Pancreas (tissue), 10 donors: ENCODE measurements around the gene SLC6A4. TPM values are rescaled to one million over a fixed set of nuclear protein-coding genes. Genes with fewer than 3 reads are reported as not detected.

Experiments
- ATAC-seq, 4 donors: fragments of 200-7000 bp; cut with Tn5 transposase; one replicate each; pipeline versions ENCODE4 v1.8.0 to v1.9.1; 2020; ENCODE audit warnings: mild to moderate bottlenecking in 4 of 4, moderate library complexity in 4 of 4
- DNase-seq, 6 donors: peaks; one replicate each; pipeline ENCODE4 v3.0.0-alpha.2; 2020
- FAIRE-seq: peaks from 2 replicates; lab custom pipeline; 2012; peaks lifted over from hg19 to GRCh38; lab: Jason Lieb, UNC
- H3K27ac ChIP-seq, 4 donors: fragments of 200-600 bp; sonication (generic); 1 replicate in 3 of 4; 2 replicates in 1 of 4; pipeline versions ENCODE4 v1.5.0 to v1.8.0; 2020
- H3K27me3 ChIP-seq, 4 donors: fragments of 200-600 bp; one replicate each; pipeline ENCODE4 v1.8.0; 2021
- H3K36me3 ChIP-seq, 3 donors: fragments of 200-600 bp; sonication (generic) in 1 of 3; one replicate each; pipeline versions ENCODE4 v1.5.0 to v1.8.0; 2020 to 2021
- H3K4me1 ChIP-seq, 3 donors: fragments of 200-600 bp; one replicate each; pipeline ENCODE4 v1.8.0; 2021
- H3K4me3 ChIP-seq, 4 donors: fragments of 200-600 bp; sonication (generic) in 2 of 4; one replicate each; pipeline versions ENCODE4 v1.5.0 to v1.8.0; 2020 to 2021
- H3K9me3 ChIP-seq, 4 donors: fragments of 200-600 bp; one replicate each; pipeline ENCODE4 v1.8.0; 2021
- CTCF ChIP-seq, 4 donors: fragments of 200-600 bp; sonication (generic) in 3 of 4; IDR thresholded peaks; one replicate each; pipeline versions ENCODE4 v1.5.0 to v1.8.0; 2021; ENCODE audit warnings: antibody characterized with exemption in 4 of 4
- WGBS, 2 donors: extraction: QIAGEN DNeasy Blood & Tissue Kit; methylation state at CpG; one replicate each; pipeline ENCODE4 v1.1.7; 2013; 5-methylcytosine and 5-hydroxymethylcytosine counted together
- intact Hi-C, 3 donors: fragments of 100-400 bp; cut with DNase I; formaldehyde crosslinking; loops; one replicate each; pipeline versions ENCODE4 v1.11.1 to v1.14.2; 2022
- polyA plus RNA-seq, 2 donors: library from polyadenylated mRNA; stranded (reverse); fragments of 200-250 nt; gene quantifications; one replicate each; pipeline ENCODE4 v1.2.3, GENCODE V29; 2013
- total RNA-seq, 6 donors: library from RNA; stranded (reverse); fragmentation: NEBNext Ultra II Directional in 4 of 6; extraction: Animal tissue kit (Norgen Biotek cat#: 25700) in 4 of 6; gene quantifications; one replicate each; pipeline versions ENCODE4 v1.2.1 to v1.2.4, GENCODE V29; 2021 to 2023
- donor health status: healthy with polysubstance abuse.
- donor health status: DM: no; HTN: no; CAD: no; lungs with moderate emphysema.
- donor health status: DM: no; HTN: no; CAD: no.
- donor health status: control.
- donor health status: control.
- donor health status: Bipolar disorder and iron deficiency.
- donor health status: DM: yes; HTN: yes; CAD: no.
- donor health status: DM: no; HTN: no; CAD: no.
- donor health status: DM: no; HTN: no; CAD: no.
- donor health status: DM: yes; HTN: yes; CAD: no.

SLC6A4 gene
- total and polyA plus RNA-seq, 8 donors = 0.42 to 3.1 (median 0.87) TPM

- no peak for ATAC-seq
- no peak overlapping the region for H3K4me3 ChIP-seq
- no peaks in the 10 kb centered on the region for H3K9me3 ChIP-seq
- no peak for DNase-seq
- H3K27me3 ChIP-seq = no peaks in the 10 kb centered on the region
- no peaks in the 10 kb centered on the region for H3K36me3 ChIP-seq
- no peak for FAIRE-seq
- WGBS, 2 donors = 82 to 89% methylated on average over 4 of the region's 4 CpGs
- no peak overlapping the region for H3K27ac ChIP-seq
- intact Hi-C loops = no loop called here
- H3K4me1 ChIP-seq = no peaks in the 10 kb centered on the region
- TF ChIP-seq CTCF (IDR thresholded peaks at IDR 0.05) = no peak
These were observed 13.2 kb downstream of the SLC6A4 start for GRCh38 chr17:30222251-30222650.

GRCh38 chr17:30221346-30221745 is 14.2 kb downstream of the SLC6A4 start:
- Histone ChIP-seq H3K36me3 (no peaks in the 10 kb centered on the region), H3K27me3 (no peaks in the 10 kb centered on the region), H3K27ac (no peak overlapping the region), H3K4me1 (no peaks in the 10 kb centered on the region), H3K9me3 (no peaks in the 10 kb centered on the region), H3K4me3 (no peak overlapping the region)
- FAIRE-seq (no peak), ATAC-seq (no peak), DNase-seq (no peak)
- intact Hi-C loops = no loop called here
- TF ChIP-seq CTCF (IDR thresholded peaks at IDR 0.05) = no peak
- WGBS, 2 donors = 73 to 88% methylated on average over 8 to 10 of the region's 10 CpGs

GRCh38 chr17:30220414-30220813 is 15.1 kb downstream of the SLC6A4 start:
- H3K36me3 ChIP-seq = no peaks in the 10 kb centered on the region
- no peak for TF ChIP-seq CTCF (IDR thresholded peaks at IDR 0.05)
- no peaks in the 10 kb centered on the region for H3K4me1 ChIP-seq
- H3K27ac ChIP-seq = no peak overlapping the region
- WGBS, 2 donors = 84 to 88% methylated on average over 5 of the region's 5 CpGs
- DNase-seq (no peak), FAIRE-seq (no peak), ATAC-seq (no peak)
- no peak overlapping the region for H3K4me3 ChIP-seq
- no peaks in the 10 kb centered on the region for H3K27me3 ChIP-seq
- intact Hi-C loops = no loop called here
- H3K9me3 ChIP-seq = no peaks in the 10 kb centered on the region

DNA sequence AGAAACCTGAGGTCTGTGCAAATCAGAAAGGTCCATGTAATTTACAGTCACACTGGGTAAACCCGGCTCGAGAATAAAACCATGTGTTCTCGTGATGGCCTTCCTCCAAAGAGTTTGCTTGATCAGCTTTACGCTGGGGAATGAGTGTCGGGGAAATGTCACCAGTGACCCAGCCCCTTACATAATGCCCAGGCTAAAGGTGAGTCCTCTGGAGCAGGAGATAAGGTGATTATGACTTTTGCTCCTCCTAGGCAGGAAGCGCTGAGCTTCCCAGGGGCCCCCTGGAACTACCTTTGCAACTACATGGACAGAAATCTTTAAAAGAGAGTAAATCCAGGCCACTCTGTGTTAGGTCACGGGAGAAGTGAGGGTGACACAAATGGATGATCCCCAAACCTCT is 15.7 kb downstream of the SLC6A4 start:
- intact Hi-C loops = no loop called here
- WGBS, 2 donors = 54 to 56% methylated on average over 7 of the region's 7 CpGs
- Histone ChIP-seq H3K4me1 (no peaks in the 10 kb centered on the region), H3K36me3 (no peaks in the 10 kb centered on the region), H3K9me3 (no peaks in the 10 kb centered on the region), H3K27me3 (no peaks in the 10 kb centered on the region), H3K27ac (no peak overlapping the region), H3K4me3 (no peak overlapping the region)
- DNase-seq (no peak), FAIRE-seq (no peak), ATAC-seq (no peak)
- no peak for TF ChIP-seq CTCF (IDR thresholded peaks at IDR 0.05)

GRCh38 chr17:30219315-30219714 is 16.2 kb downstream of the SLC6A4 start:
- no peak for ATAC-seq
- Histone ChIP-seq H3K4me1 (no peaks in the 10 kb centered on the region), H3K4me3 (no peak overlapping the region), H3K27ac (no peak overlapping the region), H3K36me3 (no peaks in the 10 kb centered on the region), H3K9me3 (no peaks in the 10 kb centered on the region), H3K27me3 (no peaks in the 10 kb centered on the region)
- intact Hi-C loops = no loop called here
- WGBS, 2 donors = 68 to 81% methylated on average over 4 of the region's 4 CpGs
- no peak for TF ChIP-seq CTCF (IDR thresholded peaks at IDR 0.05)
- no peak for DNase-seq
- no peak for FAIRE-seq
